NT2/D1 (cell line): ENCODE results near the gene TBL1X.

Experiments
- DNase-seq: peaks from one replicate; pipeline ENCODE4 v3.0.0-alpha.2; 2011; ENCODE audit warnings: low read depth, low spot score
- H3K27me3 ChIP-seq: 2 replicates; pipeline ENCODE4 v1.6.0; 2011; ENCODE audit warnings: mild to moderate bottlenecking; ENCODE audit not compliant: insufficient read length, insufficient read depth
- H3K36me3 ChIP-seq: 2 replicates; pipeline ENCODE4 v1.6.1; 2011; ENCODE audit warnings: mild to moderate bottlenecking, low read length, mixed read lengths; ENCODE audit not compliant: insufficient read depth, insufficient read length
- H3K4me1 ChIP-seq: 2 replicates; pipeline ENCODE4 v1.5.1; 2011; ENCODE audit not compliant: insufficient read depth, insufficient read length
- H3K4me3 ChIP-seq: 2 replicates; pipeline ENCODE4 v1.5.1; 2011; ENCODE audit warnings: low read depth; ENCODE audit not compliant: insufficient read length
- H3K9ac ChIP-seq: 2 replicates; pipeline ENCODE4 v1.6.0; 2011; ENCODE audit warnings: low read depth; ENCODE audit not compliant: insufficient read length
- H3K9me3 ChIP-seq: 2 replicates; pipeline ENCODE4 v1.5.1; 2011; ENCODE audit warnings: mild to moderate bottlenecking, low read length; ENCODE audit not compliant: insufficient read depth
- SUZ12 ChIP-seq: IDR thresholded peaks from 2 replicates; pipeline ENCODE4 v1.6.1; 2011; ENCODE audit not compliant: insufficient read length, insufficient read depth; ENCODE audit errors: extremely low read depth
- YY1 ChIP-seq: IDR thresholded peaks from 2 replicates; pipeline ENCODE4 v1.6.1; 2011; ENCODE audit not compliant: insufficient read length, insufficient read depth
- ZNF274 ChIP-seq: IDR thresholded peaks from 2 replicates; pipeline ENCODE4 v1.6.1; 2011; ENCODE audit warnings: mild to moderate bottlenecking, low read depth, low read length

Gene TBL1X

DNA sequence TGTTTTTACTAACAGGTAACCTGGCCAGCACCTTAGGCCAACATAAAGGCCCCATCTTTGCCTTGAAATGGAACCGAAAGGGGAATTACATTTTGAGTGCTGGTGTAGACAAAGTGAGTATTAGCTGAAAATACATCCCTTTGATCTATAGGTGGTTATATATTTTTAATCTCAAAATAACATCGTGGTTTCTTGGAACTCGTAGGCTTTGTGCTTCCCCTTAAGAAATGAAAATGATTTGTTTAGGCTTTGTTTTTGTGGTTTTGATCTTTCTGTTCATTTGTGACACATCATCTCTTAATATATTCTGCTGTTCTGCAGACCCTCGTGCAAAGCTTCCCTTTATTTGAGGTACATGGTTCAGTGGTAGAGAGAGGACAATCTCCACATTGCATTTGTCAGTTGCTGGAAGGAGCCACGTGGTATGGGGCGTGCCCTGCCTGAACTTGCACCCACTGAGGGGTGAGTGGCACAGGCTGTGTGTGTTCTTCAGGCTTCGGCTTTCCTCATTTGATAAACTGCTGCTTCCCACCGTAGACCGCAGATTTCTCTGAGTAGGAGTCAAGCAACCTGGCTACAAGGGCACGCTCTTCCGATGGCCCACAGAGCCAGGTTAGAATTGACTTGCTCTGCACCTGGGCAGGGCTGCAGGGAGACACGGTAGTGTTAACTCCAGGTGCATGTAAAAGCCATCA lies 228.6 kb downstream of the TBL1X start:
- Histone ChIP-seq H3K4me3 (no peak overlapping the region), H3K4me1 (no peaks in the 10 kb centered on the region), H3K9me3 (no peaks in the 10 kb centered on the region), H3K9ac (no peak overlapping the region), H3K36me3 (peaks cover 78% of the 10 kb centered on the region), H3K27me3 (no peaks in the 10 kb centered on the region)
- no peak for TF ChIP-seq ZNF274
- TF ChIP-seq YY1, result no peak
- TF ChIP-seq SUZ12, result no peak
- DNase-seq, result no peak

DNA sequence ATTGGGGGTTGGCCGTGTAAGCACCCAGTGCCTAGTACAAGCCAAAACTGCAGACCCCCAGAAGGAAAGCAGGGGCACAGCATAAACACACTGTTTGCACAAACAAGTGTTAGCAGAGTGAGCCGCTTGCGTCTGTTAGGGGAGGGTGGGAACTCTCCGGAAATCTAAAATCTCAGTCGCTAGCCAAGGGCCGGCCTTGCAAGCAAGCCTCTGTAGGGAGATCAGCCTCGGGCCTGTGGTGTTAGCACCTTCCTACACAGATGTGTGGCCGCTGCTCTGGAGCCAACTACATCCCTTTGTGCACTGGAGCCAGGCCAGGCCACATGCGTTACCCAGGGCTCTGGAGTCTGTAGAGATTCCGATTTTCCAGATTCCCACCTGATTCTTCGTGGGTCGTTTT lies 233.7 kb downstream of the TBL1X start:
- Histone ChIP-seq H3K27me3 (no peaks in the 10 kb centered on the region), H3K9me3 (no peaks in the 10 kb centered on the region), H3K9ac (no peak overlapping the region), H3K4me3 (no peak overlapping the region), H3K36me3 (peaks cover 67% of the 10 kb centered on the region), H3K4me1 (no peaks in the 10 kb centered on the region)
- DNase-seq, result no peak
- no peak for TF ChIP-seq YY1
- no peak for TF ChIP-seq ZNF274
- no peak for TF ChIP-seq SUZ12

DNA sequence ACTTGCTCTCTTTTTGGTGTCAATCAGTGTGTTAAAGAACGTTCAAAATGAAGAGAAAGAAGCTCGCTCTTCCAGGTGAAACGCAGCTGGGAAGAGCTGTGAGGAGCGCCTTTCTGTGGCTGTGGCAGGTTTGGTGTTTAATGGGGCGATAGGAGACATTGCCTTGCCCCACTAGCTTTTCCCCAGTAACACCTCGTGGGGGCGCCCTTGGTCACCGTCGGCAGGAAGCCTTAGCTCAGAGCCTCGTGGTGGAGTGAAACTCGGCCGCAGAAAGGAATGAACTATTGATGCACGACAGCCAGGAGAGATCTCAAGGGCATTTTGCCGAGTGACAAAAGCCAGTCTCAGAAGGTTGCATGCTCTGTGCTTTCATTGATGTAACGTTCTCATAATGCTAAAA lies 235.7 kb downstream of the TBL1X start:
- DNase-seq, result no peak
- Histone ChIP-seq H3K9ac (no peak overlapping the region), H3K36me3 (peaks cover 64% of the 10 kb centered on the region), H3K9me3 (no peaks in the 10 kb centered on the region), H3K4me3 (no peak overlapping the region), H3K27me3 (no peaks in the 10 kb centered on the region), H3K4me1 (no peaks in the 10 kb centered on the region)
- TF ChIP-seq ZNF274 (no peak), YY1 (no peak), SUZ12 (no peak)

GRCh38 chrX:9701790-9702189 lies 236.9 kb downstream of the TBL1X start:
- Histone ChIP-seq H3K4me1 (no peaks in the 10 kb centered on the region), H3K36me3 (peaks cover 64% of the 10 kb centered on the region), H3K4me3 (no peak overlapping the region), H3K9ac (no peak overlapping the region), H3K27me3 (no peaks in the 10 kb centered on the region), H3K9me3 (no peaks in the 10 kb centered on the region)
- no peak for DNase-seq
- no peak for TF ChIP-seq YY1
- no peak for TF ChIP-seq SUZ12
- no peak for TF ChIP-seq ZNF274

DNA sequence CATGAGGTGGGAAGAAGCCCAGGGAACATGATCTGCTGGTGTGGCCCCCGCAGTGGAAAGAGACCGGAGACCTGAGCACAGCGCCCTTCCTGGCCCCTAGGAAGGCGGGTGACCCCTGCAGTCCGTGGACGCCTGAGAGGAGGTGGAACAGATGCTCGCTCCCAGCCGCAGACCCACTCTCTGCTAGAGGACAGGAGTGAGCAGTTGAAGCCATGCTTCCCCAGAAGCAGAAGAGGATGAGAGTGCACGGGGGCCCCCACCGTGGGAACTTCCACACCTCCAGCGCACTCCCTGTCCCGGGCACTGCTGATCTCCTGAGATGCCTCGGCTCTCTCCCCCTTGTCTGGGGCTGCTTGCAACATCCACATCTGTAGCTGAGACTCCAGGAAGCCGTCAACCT lies 238.5 kb downstream of the TBL1X start:
- Histone ChIP-seq H3K4me1 (no peaks in the 10 kb centered on the region), H3K27me3 (no peaks in the 10 kb centered on the region), H3K9ac (no peak overlapping the region), H3K36me3 (peaks cover 59% of the 10 kb centered on the region), H3K9me3 (no peaks in the 10 kb centered on the region), H3K4me3 (no peak overlapping the region)
- DNase-seq, result no peak
- TF ChIP-seq SUZ12 (no peak), YY1 (no peak), ZNF274 (no peak)

DNA sequence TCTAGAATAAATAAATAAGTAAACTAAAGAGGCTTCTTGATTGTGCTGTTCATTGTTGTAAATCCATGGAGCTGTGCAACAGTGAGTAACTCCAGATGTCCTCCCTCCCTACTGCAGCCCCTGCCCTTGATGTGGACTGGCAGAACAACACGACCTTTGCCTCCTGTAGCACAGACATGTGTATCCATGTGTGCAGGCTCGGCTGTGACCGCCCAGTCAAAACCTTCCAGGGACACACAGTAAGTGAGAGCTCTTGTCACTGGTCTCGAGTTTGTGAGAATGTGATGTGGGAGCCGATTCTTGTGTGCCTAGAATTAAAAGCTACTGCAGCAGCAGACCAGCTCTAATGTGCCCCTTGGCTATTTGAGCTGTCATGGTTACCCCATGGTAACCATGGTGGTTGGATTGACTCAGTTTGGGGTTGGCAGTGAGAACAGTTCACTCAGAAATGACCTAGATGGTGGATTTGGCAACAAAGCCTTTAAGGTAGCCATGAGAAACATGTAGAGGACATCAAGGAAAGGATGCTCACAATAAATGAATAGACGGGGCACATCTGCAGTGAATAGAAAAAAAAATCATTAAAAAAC lies 240.1 kb downstream of the TBL1X start:
- Histone ChIP-seq H3K9ac (no peak overlapping the region), H3K4me1 (no peaks in the 10 kb centered on the region), H3K4me3 (no peak overlapping the region), H3K9me3 (no peaks in the 10 kb centered on the region), H3K27me3 (no peaks in the 10 kb centered on the region), H3K36me3 (peaks cover 59% of the 10 kb centered on the region)
- DNase-seq, result no peak
- no peak for TF ChIP-seq ZNF274
- no peak for TF ChIP-seq SUZ12
- TF ChIP-seq YY1, result no peak

GRCh38 chrX:9706421-9706820 lies 241.6 kb downstream of the TBL1X start:
- Histone ChIP-seq H3K9me3 (peaks cover 2% of the 10 kb centered on the region; the same call in 1 of the 2 replicates), H3K4me3 (no peak overlapping the region), H3K36me3 (peaks cover 61% of the 10 kb centered on the region), H3K4me1 (no peaks in the 10 kb centered on the region), H3K9ac (no peak overlapping the region), H3K27me3 (no peaks in the 10 kb centered on the region)
- TF ChIP-seq ZNF274, result no peak
- no peak for TF ChIP-seq SUZ12
- no peak for TF ChIP-seq YY1
- DNase-seq, result no peak
